Stimulated activated CD4-positive, alpha-beta T cell treated with anti-CD3 and anti-CD28 coated beads, Interleukin-15, amount 100 ng/mL, for 24 hours (primary cell): ENCODE measurements around the gene FEN1.

ENCODE experiments used
- DNase-seq: peaks from one replicate; pipeline ENCODE4 v3.0.0-alpha.2; 2020

The FEN1 gene, protein sequence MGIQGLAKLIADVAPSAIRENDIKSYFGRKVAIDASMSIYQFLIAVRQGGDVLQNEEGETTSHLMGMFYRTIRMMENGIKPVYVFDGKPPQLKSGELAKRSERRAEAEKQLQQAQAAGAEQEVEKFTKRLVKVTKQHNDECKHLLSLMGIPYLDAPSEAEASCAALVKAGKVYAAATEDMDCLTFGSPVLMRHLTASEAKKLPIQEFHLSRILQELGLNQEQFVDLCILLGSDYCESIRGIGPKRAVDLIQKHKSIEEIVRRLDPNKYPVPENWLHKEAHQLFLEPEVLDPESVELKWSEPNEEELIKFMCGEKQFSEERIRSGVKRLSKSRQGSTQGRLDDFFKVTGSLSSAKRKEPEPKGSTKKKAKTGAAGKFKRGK

DNA sequence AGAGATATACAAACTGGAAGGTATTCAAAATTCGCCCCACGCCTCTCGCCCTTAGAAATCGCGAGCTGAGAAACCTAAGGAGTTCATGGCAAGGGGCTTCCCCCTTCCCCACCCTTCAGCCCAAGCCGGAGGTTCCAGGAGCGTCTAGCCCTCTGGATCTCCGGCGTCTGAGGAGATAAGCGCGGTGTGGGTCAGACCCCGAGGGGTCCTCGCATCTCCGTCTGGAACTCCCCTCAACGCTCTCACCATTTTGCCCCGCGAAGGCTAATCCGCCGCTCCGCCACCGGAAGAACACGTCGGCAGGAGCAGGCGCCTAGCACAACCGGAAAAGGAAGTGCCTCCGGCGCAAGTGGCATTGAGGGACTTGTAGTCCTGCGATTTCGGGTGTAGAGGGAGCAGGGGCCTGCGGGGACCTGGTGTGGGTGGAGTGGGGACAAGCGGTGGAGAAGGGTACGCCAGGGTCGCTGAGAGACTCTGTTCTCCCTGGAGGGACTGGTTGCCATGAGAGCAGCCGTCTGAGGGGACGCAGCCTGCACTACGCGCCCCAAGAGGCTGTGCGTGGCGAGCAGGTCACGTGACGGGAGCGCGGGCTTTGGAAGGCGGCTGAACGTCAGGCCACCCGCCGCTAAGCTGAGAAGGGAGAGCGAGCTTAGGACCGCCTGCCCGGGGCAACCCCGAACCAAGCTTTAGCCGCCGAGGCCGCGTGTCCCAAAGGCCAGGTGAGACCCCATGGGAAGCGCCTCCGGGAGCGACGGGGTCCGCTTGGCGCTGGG, at the start of gene FEN1, which contains the start of gene TMEM258:
TSS of gene FEN1 (plus strand) at position 602 of the 773 bp plus-strand sequence. CDS start 2,451 bp downstream, outside the sequence.
TSS of gene TMEM258 (minus strand) at position 290 of the 773 bp plus-strand sequence. CDS start at position 249, 41 bp downstream.
- peak; percentile 92 for DNase-seq

DNA sequence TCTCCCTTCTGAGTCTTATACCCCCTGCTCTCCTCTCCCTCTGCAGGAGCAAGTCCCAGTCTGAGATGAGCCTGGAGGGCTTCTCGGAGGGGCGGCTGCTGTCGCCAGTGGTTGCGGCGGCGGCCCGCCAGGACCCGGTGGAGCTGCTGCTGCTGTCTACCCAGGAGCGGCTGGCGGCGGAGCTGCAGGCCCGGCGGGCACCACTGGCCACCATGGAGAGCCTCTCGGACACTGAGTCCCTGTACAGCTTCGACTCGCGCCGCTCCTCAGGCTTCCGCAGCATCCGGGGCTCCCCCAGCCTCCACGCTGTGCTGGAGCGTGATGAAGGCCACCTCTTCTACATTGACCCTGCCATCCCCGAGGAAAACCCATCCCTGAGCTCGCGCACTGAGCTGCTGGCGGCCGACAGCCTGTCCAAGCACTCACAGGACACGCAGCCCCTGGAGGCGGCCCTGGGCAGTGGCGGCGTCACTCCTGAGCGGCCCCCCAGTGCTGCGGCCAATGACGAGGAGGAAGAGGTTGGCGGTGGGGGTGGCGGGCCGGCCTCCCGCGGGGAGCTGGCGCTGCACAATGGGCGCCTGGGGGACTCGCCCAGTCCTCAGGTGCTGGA, 49.1 kb upstream of the FEN1 start:
- DNase-seq = no peak

DNA sequence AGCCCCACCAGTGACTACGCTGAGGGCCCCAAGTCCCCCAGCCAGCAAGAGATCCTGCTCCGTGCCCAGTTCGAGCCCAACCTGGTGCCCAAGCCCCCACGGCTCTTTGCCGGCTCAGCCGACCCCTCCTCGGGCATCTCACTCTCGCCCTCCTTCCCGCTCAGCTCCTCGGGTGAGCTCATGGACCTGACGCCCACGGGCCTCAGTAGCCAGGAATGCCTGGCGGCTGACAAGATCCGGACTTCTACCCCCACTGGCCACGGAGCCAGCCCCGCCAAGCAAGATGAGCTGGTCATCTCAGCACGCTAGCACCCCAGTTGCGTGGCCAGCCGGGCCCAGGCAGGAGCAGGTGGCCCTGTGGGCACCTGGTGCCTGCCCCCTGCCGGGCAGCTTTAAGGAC, 48.5 kb upstream of the FEN1 start:
- no peak for DNase-seq

DNA sequence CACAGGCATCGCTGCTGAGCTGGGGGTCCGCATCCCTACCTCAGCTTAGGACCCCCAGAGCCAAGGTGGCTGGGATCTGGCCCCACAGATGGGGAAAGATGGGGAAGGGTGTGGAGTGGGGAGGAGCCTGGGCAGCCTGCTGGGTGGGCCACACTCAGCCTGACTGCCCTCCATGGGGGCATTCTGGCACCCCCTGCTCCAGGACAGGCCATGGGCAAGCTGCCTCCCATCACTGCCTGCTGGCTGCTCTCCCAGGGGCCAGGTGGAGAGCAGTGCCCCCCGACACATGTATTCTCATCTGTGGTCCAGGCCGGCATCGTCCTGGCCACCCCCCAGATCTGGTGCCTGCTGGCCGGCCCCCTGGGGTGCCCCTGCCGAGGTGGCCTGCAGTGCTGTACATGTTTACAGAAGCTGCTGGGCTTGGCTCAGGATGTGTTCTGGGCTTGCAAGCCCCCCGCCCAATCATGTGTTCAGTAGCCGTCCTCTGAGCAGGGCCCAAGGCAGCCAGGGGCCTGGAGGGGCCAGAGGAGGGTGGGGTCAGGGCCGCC, 48.0 kb upstream of the FEN1 start:
- no peak for DNase-seq

DNA sequence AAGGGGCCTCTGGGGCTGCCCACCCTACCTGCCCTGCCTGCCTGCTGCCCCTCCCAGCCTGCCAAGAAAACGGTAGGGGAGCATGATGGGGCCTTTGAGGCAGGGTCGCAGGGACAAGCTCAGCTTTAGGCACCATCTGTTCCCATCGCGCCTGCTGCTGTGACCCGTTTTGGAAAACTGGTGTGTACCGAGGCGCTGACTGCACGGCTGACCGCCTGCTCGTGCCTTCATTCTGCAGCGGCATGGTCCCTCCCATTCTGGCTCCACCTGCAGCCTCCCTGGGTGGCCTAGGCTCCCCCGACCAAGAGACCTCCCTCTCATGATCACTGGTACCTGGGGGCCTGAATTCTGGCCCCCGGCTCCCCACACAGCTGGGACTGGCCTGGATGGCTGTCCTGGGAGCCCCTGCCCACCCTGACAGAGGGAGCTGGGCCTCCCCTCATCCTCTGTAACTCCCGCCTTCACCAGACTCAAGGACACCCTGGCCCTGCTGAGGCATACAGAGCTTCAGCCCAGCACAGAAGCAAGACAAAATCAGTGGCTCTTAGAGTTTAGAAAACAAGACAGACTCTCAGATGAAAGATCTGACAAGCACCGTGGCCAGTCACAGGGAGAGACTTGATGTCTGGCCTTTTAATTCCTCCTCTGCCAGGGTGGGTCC, 46.8 kb upstream of the FEN1 start:
- no peak for DNase-seq

DNA sequence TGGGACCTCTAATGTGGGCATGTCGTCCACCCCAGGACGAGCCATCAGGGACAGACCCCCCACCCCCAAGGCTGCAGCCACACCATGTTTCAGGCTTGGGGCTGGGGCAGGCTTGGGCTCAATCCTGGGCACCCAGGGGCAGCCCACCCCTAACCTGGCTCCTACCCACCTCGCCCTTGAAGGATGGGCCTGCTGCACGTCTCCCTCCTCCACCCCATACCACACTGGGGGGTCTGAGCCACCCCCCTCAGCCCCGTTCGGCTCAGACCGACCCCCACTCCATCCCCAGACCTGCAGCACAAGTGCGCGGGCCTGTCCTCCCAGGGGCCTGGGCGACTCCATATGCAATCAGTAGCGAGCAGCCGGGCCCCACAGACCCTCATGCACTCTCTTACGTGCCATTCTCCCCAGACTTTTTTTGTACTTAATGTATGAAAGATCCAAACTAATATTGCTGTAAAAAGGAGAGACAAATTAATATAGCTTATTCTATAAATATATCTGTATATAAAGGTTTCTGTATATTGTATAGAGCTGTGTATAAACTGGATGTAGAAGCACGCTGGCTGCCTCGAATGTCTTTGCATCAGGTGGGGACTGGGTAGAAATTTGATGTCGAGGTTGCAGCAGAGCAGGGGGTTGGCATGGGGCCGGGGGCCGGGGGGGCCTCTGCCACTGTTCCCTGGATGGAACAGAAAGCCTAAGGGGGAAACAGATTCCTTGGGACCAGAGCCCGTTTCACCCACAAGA, 46.1 kb upstream of the FEN1 start:
- no peak for DNase-seq

DNA sequence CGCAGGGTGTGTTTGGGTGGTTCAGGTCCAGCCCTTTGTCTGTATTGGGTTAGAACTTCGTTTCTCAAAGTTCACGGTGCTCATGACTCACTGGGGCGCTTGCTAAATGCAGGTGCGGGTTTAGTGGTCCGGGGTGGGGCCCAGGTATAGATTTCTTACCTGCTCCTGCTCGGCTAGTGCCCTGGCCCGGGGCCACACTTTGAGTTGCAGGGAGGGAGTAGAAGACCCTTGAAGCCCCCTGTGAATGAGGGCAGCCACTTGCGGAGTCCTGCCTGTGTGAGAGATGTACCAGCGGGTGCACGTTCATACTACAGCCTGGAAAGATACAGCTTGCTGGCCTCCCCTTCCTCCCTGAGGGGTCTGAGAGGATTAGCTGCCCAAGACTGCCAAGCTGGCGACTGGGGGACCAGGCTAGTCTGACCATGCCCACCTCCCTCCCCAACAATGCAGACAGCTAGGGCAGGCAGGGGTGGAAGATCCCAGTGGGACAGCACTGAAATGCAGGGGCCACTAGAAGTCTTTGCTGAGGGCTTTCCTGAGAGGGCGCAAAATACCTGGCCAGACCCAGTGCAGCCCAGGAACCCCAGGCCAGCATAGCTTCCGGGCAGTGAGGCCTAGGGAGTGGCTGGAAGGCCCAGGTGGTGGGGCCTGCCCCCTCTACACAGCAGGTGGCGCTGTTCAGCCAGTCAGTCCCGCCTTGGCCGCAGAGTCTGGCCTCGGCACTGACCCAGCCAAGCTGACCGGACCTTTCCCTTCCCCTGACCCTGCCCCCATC, 45.3 kb upstream of the FEN1 start:
- DNase-seq = peak; percentile 56

DNA sequence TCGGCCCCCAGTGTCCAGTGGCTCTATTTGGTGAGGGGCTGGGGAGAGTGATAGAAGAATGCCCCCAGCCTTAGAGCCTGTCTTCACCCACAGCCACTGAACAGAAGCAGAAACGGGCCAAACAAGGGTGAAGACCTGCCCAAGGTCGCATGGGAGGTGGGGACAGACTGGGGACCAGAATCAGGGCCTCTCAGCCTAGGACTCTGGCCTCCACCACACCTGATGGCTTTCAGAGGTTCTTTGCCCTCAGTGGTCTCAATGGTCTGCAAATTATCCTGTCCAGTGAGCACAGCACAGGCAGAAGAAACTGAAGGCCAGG, 44.8 kb upstream of the FEN1 start:
- no peak for DNase-seq

DNA sequence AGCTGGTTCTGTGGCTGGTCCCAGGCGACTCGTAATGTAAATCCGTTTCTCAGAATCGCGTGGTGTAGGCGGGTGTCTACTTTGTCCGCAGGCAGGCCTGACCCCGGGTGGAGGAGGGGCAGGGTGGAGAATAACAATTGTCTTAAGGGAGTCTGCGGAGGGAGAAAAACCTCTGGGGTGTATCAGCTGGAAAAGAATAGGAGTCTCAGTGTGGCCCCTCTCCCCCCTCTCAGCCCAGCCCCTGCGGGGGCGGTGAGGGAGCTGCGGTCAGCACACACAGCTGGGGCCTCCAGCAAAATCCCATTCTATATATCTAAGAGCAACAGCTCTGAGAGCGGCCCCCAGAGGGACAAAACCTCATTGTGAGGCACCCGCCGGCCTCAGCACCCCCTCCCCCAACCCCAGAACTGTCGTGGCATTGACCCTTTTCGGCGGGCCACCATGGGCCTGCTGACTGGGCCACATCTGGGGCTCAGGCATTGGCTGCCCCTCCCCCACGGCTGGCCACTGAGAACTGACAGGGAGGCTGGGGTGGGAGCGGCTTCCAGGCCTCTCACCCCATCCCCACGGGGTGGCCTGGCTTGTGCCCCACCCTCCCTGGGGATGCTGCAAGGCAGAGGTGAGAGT, 43.0 kb upstream of the FEN1 start:
- DNase-seq = no peak

DNA sequence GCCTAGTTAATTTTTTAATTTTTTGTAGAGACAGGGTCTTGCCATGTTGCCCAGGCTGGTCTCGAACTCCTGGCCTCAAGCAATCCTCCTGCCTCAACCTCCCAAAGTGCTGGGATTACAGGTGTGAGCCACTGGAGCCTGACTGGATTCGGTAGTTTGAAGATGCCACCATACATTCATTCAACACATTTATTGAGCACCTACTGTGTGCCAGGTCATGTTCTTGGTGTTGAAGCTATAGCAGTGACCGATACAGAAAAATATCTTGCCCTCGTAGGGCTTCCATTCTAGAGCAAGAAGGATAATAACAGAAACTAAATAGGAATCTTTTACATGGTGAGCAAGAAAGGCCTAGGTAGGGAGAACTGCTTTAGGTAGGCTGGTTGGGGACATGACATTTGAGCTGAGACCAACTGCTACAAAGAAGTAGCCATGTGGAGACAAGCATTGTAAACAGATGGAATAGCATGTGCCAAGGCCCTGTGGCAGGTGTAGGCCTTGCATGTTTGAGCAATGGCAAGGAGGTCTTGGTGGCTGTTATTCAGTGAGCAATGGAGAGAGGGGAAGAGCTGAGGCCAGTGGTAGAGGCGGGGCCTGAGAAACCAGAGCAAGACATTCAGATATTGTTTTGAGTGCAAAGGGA, 42.0 kb upstream of the FEN1 start:
- DNase-seq = no peak

DNA sequence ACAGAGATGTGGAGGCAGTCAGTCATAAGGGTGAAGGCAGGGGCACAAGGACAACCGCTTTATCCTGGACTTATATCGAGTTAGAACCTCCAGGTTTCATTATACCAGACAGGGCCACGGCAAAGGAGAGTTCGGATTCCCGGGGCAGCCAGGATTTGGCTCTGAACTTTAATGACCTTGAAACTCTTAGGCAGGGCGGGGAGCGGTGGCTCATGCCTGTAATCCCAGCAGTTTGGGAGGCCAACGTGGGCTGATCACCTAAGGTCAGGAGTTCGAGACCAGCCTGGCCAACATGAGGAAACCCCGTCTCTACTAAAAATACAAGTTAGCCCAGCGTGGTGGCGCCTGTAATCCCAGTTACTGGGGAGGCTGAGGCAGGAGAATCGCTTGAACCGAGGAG, 41.3 kb upstream of the FEN1 start:
- no peak for DNase-seq

DNA sequence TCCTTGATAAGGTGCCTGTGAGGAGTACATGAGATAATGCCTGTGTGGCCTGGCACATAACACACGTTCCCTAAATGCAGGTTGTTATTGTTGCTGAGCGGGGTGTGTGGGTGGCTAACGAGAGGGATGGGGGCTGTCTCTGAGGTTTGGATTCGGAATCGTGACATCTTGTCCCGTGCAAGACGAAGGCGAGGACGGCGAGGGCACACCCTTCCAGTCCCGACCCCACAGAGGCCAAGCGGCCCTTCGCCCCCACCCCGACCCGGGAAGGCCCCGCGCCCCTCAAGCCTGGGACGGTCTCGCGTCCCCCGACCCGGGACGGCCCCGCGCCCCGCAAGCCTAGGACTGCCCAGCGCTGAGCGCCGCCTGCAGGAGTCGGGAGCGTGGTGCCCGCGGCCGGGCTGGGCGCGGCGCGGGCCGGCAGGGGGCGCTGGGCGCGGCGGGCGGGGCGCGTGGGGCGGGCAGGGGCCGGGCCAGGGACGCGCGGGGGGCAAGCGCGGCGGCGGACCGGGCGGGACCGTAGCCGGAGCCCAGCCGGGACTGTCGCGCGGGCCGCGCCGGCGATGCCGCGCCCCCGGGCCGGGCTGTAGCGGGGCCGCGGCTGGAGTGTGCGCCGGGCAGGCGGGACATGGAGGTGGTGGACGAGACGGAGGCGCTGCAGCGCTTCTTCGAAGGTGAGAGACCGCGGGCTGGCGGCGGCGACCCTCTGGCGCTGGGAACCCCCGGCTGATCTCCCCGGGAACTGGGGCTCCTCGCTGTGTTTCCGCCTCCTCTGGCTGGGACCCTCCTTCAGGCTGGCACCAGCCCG, 40.4 kb upstream of the FEN1 start, which contains the start of gene MYRF:
TSS of gene MYRF (plus strand) at position 520 of the 808 bp plus-strand sequence. CDS start at position 629, 109 bp downstream.
- peak; percentile 67 for DNase-seq

DNA sequence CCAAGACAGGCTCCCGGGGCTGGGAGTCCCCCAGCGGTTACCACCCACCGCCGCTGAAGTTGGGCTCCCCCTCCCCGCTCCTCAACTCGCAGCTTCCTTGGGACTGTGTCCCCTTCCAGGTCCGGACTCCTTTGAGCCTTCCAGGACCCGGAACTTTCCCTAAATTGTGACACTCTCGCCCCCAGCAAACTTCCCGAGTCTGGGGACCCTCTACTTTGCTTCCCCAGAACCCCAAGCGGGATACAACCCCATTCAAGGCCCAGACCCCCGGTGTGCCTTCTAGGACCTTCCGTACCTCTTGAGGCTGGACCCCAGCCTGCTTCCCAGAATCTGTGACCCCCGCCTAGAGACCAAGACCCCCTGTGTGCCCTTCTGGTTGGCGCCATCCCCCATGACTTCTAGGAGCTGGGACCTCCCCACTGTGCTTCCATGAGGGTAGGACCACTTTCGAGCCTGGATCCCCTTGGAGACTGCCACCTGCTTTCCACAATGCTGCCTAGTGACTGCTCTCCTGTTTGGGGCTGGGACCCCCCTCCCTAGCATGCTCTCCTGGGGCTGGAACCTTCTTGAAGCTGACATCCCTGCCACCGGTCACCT, 39.7 kb upstream of the FEN1 start:
- no peak for DNase-seq

DNA sequence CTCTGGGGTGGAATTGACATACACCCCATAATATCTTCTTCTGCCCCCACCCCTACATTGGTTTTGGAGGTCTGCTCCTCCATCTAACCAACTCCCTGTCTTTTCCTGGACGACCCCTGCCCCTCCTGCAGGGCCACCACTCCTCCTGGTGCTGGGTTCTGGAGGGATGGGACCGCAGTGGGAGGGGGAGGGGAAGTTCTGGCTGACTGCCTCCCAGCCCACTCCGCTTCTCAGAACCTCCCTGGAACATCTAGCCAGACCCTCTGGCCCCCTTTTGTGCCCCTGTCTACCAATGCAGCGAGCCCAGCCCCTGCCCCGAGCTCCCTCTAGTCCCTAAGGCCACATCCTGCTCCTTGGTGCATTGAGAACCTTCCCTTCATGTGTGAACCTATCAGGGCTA, 39.0 kb upstream of the FEN1 start:
- DNase-seq = no peak

DNA sequence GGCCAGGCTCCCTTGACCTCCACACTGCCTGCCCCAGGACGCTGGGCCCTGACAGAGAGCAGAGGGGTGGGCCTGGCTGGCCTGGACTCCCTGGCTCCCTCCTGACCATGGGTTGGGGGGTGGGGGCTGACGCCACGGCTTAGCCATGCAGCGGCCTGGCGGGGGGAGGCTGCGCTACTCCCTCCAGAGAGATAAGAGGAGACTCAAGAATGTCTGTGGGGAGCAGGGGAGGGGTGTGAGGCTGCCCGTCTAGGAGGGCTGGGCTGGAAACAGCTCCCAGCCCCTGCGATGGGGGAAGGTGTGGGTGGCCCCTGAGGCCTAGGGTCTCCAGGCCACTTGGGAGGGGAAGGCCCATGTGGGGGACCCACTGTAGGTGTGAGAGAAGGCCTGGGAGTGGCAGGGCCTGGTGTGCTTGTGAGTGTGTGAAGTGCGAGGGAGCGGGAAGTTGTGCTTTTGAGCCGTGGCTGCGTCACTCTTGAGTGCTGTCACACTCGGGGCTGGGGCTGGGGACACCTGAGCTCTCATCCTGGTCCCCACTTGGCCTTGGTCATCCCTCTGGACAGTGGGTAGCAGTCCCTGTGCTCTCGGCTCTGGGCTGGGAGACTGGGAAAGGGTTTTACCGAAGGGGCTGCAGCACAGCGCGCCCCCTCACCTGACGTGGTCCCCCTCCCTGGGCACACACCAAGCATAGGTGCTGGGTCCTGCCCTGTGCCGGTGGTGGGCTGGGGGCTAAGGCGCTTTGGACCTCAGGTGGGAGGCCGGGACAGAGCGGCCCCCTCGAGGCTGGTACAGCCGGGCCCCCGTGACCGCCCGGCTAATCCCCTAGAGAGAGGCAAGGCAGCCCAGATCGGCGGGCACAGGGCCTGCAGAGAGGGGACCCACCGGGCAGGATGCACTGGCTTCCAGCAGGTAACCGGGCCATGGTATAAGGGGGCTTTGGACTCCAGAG, 37.9 kb upstream of the FEN1 start:
- DNase-seq = no peak

DNA sequence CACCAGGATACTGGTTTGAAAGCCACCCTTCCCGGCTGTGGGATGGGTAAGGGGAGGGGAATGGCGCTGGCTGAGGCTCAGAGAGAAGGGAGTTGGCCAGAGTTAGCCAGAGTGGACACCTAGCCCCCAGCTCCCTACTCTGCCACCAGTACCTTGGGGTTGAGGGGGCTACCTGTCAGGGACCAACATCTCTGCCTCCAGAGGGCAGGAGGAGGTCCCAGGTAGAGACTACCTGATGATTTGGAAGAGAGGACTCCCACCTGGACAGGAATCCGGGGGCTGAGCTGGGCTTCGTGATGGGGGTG, 36.6 kb upstream of the FEN1 start:
- no peak for DNase-seq

DNA sequence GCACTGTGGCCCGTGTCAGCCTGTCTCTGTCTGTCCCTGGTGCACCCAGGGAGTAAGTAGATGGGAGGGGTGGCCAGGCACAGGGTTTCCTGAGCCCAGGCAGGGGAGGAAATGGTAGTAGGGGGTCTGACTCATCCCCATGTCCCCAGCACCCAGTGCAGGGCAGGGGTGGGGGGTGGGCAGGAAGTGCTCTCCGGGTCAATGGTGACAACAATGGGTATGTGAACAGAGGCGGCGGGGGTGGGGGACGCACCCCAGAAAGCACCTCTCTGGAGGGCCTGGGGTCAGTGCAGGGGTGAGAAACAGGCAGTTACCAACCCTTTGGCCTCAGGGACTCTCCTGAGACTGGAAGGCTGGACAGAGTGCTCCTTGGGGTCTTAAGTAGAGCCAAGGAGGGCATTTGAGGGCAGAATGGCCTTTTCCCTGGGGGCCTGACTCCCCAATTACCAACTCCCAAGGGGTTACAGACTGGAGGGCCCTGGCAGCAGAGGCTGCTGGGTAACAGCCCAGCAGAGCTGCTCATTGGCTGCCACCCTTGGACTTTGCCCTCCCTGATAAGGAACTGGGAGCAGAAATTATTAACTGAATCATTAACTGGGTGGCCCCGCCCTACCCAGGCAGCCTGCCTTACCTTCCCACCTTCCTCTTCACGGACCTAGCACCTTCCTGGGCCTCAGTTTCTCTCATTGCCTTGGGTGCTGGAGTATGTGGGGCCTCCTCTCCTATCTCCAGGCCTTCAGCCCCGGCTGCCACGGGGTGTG, 36.1 kb upstream of the FEN1 start:
- peak; percentile 26 for DNase-seq
